T follicular helper cell (primary cell): ENCODE measurements around the gene ARHGAP22.
"Not testable (repeated sequence)": the region's sequence is repeated elsewhere in the genome, so short reads cannot be mapped to it uniquely, and the experiment has no call there.

Experiments used
- DNase-seq: peaks from one replicate; pipeline ENCODE4 v3.0.0-alpha.2; 2020; ENCODE audit warnings: low read depth

ARHGAP22 gene

DNA sequence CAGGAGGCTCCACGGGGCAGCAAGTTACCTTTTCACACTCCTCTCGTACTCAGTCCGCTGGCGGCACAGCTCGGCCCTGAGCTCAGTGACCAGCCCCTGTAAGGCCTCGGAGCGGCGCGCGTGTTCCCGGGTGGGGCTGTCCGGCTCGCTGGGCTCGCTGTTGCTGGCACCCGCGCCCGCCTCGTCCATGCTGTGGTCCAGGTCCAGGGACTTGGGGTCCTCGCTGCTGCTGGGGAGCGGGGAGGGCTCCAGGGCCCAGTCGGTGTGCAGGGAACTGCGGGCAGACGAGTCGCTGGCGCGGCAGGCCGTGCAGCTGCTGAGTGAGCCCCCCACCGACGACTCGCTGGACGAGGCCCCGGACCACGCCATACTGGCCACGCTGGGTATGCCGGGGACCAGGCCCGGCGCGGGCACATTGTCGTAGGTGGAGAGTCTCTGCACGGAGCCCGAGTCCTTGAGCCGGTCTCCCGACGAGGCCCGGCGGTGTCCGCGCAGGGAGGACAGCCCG lies 154.6 kb downstream of the ARHGAP22 start:
- DNase-seq = no peak

DNA sequence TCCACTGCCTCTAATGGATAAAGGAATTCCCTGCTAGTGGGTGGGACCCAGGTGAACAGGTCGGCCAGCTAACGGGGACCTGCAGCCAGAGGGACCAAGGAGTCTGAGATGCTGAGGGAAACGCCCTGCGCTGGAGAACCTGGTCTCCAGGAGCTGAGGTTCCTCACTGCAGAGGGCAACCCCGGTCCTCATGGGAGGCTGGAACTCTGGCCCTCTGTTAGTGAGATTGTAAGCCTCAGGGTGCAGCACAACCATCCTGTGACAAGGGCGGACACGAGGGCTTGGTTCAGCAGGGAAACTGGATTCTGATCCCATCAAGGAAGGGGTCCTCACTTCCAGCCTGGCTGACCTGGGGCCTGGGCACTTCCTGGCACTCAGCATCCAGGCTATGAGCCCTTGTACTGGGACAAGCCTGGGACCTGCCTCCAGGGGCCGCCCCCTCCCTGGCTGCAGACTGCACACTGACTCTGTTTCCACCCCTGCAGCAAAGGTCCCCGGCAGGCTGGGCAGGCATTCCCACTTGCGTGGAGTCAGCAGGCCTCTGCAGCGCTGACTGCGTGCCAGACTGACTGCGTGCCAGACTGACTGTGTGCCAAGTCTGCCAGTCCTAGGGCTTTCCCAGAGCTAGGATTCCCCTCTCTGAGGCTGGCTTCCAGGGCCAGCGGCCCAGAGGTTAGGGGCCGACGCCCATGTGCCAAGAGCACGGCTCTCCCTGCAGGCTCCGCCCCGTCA lies 155.2 kb downstream of the ARHGAP22 start:
- no peak for DNase-seq

DNA sequence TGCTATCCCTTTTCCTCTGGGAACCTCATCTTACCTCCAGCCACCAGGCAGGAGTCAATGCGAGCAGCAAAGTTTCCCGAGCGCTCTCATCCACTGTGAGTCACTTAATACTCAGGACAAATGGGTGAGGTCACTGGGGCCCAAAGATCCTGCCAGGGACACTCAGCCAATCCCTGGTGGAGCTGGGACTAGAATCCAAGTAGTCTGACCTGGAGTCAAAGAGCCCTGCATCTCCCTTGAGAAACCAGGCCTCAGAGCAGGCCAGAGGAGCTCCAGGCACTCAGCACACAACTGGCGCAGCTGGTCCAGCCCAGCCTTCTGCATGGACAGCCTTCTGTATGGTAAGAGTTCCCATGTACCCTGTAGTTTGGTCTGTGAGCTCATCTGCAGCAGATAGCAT lies 156.1 kb downstream of the ARHGAP22 start:
- no peak for DNase-seq

DNA sequence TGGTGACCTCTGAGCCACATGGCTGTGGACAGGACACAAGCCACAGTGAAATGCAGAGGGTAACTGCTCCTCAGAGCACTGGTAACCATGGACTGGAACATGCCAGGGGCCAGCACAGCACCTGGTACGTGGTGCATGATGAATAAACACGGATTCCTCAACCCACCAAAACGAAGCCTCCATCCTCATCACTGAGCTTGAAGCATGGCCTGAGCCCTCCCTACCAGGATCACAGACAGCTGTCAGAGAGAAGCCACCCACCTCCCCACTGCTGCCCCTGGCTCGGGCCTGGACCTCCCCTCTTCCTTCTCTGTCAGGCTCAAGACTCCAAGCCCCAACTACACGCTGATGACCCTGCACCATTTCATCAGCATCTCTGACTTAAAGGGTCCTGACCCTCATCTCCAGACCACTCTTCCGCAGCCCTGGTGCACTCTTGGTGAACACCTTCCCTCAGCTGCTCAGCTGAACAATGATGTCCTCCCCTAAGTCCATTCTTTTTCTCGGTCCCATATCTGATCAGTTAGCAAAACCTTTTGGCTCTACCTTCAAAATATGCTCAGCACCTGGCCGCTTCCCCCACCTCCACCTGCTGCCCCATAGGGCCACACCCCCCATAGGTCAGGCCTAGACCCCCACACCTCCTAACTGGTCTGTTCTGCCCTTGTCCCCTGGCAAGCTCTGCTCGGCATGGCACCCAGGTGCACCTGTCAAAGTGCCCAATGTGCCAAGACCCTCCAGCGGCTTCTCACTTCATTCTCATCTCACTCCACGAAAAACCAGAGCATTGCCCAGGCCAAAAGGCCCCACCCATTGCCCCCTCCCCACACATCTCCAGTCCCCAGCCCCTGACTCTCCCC lies 157.3 kb downstream of the ARHGAP22 start:
- DNase-seq = no peak

DNA sequence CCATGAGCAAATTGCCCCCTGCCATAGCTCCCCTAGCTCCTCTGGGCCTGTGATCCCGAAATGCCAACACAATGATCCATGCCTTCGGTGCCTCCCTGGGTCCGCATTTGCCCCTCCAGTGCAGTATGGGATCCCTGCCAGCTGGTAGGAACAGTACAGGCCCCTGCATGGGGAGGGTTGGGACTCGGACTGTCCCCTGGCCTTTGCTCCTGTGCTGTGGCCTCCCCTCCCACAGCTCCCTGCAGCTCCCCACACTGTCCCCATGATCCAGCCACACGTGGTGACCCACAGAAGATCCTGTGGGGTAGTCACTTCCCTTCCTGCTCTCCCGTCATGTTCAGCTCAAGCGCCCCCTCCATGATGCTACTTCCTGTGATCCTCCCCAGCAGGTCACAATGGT lies 158.1 kb downstream of the ARHGAP22 start:
- no peak for DNase-seq

DNA sequence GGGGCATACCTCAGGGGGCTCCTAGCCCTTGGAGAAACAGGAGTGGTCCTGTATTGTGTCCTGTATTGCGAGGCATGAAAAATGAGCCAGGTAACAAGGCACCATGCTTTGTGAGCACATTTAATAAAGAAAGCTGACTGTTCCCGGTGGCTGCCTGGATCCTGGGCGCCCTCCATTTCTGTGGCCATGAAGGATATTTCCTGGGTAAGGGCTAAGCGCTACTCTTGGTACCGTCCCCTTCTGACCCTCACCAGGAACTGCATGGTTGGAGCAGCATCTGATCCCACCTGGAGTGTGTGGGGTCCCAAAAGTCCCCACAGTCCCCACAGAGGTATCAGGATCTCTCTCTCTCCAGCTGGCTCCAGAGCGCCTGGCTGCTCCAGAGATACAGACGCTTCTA lies 158.9 kb downstream of the ARHGAP22 start:
- DNase-seq = no peak

DNA sequence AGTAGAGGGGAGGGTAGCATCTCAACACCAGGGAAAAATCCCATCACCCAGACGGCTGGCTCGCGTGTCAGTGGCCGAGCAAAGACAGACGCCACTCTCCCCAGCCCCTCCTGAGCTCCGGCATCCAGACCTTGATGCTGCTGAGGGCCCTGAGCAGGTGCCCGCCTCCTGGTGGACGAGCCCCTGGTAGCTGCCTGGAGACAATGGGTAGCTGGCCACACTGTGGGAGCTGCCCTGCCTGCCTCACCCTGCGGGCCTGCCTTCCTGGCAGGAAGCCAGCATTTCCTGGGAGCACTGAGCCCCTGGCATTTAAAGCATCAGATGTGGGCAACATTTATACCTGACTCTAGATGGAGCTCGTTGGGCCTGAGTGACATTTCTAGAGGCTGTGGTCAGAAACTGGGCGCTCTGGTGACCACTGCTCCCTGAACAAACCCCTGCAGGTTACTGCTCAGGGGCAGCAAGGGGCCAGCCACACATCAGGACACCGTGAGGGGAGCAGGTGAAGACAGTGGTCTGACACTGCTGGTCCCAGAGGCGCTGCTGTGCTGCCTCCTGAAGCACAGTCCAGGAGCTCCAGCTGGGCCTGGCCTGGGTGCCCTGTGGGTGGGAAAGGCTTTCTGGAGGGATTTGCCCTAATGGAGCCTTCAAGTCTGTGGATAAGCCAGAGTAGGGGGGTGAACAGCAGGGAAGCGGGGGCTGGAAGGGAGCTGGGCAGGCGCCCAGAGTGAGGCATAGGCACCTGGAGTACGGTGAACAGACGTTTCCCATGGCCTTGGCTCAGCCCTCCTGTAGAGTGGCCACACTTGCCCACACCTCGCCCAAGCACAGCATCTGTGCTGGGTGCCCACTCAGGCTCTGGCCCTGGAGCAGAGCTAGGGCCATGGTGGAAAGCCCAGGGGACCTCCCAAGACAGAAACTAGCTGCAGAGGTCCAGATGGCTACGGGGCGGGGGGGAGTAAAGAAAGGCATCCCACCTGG lies 159.7 kb downstream of the ARHGAP22 start:
- DNase-seq = no peak

DNA sequence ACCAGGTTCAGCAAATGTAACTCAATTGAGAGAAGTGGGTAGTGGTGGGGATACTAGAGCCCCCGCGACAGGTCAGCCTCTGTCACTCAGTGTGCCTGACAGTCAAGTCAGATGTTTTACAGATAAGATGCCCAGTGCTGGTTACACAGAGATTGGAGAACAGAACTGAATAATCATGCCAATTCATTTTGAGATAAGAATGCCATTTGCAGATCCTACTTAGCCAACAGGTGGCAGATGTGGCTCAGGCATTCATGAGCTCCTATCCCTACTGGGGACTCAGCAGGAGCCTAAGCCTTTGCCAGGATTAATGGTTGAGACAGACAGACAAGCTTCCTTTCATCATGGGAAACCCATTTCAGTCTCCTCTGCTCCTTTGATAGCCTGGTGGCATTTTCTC lies 160.6 kb downstream of the ARHGAP22 start:
- no peak for DNase-seq

DNA sequence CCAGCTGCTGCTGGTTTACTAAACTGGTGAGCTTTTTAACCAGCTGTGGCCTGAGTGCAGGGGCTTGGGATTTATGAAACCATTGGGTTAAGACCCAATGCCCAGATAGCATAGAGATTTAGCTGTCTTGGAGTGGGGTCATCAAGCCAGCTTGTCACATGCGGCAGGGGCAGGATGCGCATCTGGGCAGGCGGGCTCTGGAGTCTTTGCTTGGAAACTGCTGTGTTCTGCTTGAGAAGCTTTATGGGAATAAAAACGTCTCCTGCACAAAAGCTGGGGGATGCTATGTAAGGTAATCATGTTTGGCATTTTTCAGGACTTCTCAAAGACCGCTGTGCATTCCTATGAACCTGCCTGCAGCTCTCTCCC lies 162.1 kb downstream of the ARHGAP22 start:
- no peak for DNase-seq

DNA sequence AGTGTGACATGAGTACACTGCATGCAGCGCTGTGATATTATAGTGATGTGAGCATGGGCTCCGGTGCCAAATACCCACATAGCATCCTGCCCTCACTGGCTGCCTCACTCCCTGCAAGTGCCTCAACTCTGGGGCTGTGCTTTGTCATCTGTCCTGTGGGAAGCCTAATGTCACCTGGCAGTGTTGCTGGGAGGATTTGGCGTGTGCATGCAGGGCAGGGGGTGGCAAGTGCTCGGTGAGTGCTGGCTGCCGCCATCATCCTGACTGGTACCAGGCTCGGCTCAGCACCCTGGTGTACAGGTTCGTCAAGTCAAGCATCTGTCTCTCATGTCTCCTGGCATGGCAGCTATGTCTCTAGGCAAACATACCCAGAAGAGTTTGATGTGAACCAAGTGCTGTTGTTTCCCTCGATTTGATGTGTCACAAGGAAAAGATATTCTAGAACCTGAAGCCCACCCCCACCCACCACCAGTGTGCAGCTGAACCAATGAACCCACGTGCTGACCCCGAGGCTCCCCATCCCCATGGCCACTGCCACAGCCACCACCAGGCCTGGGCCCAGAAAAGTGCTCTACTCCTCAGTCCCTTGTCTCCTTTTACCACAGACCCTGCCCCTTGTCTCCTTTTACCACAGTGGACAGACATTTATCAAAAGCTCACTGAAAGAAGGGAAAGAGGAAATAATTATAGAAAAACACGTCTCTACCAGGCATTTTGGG lies 162.6 kb downstream of the ARHGAP22 start:
- DNase-seq = no peak

DNA sequence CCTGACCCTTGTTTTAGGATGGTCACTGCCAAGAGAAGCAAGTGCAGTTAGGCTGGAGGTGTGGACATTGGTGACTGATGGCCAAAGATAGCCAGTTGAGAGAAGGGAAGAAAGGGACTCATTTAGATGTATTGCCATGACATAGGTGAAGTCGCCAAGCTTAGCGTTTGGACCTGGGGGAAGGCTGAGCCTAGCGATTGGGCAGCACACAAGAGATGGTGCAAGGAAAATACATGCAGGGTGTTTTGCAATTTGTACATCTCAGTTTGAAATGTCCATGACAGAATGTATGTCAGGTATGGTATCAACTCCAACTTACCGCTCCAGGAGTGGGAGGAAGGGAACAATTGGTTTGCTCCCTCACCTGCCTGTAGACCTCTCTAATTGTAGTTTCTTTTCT lies 164.1 kb downstream of the ARHGAP22 start:
- DNase-seq = no peak

DNA sequence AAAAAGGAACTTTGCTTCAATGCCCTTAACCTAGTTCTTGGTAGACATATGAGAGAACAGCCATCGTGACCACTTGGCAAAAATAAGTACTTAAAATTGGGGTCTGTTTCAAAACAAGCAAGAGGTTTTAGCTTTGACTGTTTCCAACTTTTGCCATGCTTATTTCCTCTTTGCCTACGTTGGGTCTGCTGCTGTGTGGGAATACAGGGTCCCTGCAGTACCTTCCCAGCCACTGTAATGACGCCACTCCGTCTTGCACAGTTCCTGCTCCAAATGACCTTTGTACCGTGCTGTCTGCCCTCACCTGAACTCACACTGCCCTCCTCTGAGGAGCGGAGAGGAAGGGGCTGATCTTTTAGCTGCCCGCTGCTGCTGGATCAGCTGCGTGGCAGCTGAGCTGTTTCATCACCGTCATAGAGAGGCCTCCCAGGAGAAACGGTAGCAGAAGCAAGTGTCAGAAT lies 165.3 kb downstream of the ARHGAP22 start:
- no peak for DNase-seq

DNA sequence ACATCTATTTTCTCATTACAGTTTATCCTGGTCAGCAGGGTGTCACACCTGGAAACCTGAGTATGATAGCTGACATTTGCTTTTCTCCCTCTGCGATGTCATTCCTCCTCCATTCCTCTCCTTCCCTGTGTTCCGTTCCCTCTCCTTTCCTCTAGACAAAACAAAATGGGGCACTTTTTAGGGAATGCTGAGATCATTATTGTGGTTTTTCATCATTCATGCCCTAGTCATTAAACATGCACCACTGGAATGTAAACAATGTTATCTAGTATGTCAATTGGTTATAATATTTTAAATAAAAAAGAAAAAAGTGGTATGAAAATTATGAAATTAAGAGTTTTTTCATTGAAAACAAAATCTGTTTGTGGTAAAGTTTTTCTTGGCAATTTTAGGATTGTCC lies 165.8 kb downstream of the ARHGAP22 start:
- DNase-seq = no peak

DNA sequence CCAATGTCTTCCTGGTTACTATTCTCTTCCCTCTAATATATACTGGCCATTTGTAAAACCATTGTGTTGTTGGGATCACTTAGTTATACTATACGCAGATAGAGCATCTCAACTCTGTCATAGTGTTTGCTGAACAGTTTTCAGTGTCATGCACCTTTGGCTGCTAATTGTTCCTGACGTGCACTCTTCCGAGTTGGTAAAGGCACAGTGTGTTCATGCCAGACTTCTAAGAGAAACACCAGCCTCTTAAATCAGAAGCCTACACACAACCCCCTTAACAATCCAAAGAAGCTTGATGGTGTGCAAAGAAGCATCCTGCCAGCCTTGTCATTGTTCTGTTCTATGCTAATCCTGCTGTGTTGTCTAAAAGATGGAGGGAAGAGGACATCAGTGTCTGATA lies 167.3 kb downstream of the ARHGAP22 start:
- DNase-seq = no peak

DNA sequence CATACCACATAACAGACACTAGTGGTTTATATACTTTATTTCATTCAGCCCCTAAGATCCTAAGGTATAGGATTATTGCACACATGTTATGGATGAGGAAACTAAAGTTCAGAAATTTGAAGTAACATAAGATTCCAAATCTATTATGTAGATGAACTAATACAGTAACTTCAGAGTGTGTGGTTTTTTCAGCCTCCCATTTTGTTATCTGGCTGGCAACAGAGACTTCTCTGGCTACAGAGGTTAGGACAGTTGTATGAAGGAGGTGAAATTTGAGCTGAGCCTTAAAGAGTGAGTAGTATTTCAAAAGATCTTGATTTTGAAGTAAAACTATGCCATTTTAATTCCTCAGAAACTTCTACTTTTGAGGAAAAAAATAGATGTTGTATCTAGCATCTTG lies 173.0 kb downstream of the ARHGAP22 start:
- DNase-seq = no peak

DNA sequence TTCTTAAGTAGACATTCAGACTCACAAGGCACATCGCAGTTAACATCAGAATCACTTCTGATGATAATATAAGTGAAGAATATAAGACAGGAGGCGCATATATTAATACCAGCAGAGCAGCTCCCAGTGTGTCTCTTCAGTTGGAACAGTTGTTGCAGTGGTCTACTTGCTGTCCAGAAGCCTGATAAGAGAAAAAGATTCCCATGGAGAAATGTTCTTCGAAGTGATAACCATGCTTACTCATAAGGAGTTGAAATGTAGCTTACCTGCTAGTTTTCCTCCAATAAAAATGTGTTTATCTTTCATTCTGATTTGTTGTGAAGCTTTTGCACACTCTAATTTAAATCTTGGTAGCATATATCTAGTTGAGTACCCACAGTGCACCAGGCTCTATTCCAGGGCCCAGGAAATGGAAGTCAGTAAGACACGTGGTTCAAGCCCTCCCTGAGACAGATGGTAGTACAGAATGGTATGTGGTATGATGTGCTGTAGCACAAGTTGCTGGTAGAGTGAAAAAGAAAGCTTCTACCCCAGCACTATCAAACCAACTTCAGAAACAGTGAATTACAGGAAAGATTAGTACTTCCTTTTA lies 174.4 kb downstream of the ARHGAP22 start:
- no peak for DNase-seq

DNA sequence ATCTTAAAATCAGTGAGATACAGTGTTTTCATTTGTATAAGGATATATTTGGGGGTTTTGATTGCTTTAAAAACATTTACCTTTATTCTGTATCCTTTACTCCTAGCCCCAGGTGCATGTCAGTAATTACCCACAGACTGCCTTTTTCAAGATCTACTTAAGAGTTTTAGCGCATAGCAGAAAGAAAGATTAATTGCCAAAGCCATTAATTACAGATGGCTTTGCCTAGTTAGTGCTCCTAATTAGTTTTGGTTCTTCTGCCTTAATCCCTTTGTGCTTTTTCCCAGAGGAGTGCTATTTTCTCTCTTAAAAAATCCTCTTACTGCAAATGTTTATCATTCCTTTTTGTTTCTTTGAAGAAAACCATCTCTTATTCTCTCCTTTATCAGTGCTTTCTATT lies 175.6 kb downstream of the ARHGAP22 start:
- DNase-seq = no peak

DNA sequence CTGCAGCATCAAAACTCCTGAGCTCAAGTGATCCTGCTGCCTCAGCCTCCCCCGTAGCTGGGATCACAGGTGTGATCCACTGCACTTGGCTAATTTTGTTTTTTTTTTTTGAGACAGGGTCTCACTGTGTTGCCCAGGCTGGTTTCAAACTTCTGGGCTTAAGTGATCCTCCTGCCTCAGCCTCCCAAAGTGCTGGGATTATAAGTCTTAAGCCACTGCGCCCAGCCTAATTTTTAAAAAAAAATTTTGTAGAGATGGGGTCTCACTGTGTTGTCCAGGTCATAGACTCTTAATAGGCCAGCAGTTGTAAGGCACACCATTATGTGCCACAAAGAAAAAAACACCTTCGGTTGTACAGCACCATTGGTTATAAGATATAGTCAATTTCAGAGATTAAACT lies 176.0 kb downstream of the ARHGAP22 start:
- no peak for DNase-seq

DNA sequence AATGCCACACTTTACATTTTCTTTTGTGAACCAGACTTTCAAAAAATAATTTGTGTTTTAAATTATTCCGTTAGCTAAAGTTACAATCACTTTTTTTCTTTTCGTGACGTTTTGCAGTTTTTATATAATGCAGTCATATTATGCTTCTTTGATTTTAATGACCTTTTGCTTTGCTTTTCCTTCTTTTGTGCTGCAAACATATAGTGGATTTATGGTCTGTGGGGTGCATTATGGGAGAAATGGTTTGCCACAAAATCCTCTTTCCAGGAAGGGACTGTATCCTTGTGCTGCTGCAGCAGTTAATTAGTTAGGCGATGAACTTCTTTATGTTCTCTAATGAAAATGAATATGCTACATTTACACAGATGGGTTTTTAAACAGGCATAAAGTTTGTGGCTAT lies 181.0 kb downstream of the ARHGAP22 start:
- DNase-seq = no peak

DNA sequence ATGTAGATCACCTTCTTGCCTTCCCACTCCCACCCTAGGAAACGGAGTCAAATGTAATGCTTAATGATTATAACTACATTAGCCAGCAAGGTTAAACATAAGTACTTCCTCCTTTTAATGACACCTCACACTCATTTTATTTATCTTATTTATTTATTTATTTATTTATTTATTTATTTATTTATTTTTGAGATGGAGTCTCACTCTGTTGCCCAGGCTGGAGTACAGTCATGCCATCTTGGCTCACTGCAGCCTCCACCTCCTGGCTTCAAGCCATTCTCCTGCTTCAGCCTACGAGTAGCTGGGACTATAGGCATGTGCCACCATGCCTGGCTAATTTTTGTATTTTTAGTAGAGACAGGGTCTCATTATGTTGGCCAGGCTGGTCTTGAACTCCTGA lies 183.0 kb downstream of the ARHGAP22 start:
- DNase-seq = not testable (repeated sequence)

DNA sequence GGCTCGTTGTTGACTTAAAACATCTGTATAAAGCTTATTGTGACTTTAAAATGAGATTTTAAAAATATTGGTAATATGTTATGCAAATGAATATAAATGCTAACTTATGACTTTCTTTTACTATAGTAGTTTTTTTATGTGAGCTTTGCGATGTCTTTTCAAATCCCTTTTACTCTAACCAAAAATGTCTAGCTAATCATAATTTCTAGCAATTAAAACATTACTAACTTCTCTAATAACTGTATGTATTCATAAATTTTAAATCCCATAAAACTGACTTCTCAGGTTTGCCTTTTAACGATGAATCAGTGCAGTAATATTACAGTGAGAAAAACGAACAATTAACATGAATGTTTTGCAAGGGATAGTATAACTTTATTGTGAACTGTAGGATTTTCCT lies 185.2 kb downstream of the ARHGAP22 start:
- no peak for DNase-seq
